HG02840 (cell line): Measurements from ENCODE around the gene CASZ1.

Experiments
- ATAC-seq: cut with Tn5 transposase; IDR thresholded peaks from one replicate; pipeline ENCODE4 v1.9.1; 2021; ENCODE audit warnings: mild to moderate bottlenecking, moderate library complexity, moderate number of reproducible peaks; ENCODE audit not compliant: unreplicated experiment, low FRiP score

Gene CASZ1

DNA sequence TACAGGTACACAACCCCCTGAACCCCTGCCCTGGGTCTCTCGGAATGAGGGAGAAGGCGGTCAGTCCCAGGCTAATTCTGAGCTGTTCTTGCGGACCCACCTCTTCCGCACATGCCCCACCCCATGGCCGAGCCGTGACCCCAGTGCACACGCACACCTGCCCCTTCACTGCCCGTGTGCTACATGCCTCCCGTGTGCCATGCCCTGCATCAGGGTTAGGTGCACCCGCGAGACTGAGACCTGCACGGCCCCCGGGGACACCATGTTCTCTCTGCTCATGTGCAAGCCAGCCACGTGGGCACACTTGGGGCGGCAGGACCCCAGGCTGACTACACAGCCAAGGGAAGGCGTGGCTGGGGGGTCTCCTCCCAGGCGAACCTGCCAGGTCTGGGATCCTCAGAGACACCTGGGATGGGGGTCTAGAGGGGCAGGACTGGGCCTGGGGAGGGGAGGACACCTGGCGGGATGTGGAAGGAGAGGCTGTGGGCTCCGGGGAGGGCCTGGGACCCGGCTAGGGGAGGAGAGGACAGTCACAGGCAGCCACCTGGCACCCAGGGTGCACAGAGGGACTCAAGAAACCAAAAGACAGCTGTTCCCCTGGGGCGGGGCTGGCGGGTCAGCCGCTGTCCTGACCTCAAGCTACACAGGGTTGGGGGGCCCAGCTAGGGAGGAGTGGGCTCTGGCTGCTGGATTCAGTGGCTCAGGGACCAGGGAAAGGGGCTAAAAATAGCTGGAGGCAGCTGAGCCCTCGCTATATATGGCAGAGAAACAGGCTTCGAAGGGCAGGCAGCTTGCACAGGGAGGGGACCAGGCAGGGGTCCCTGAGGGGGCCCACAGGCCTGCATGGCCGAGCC is 133.4 kb downstream of the CASZ1 start:
- no peak for ATAC-seq

DNA sequence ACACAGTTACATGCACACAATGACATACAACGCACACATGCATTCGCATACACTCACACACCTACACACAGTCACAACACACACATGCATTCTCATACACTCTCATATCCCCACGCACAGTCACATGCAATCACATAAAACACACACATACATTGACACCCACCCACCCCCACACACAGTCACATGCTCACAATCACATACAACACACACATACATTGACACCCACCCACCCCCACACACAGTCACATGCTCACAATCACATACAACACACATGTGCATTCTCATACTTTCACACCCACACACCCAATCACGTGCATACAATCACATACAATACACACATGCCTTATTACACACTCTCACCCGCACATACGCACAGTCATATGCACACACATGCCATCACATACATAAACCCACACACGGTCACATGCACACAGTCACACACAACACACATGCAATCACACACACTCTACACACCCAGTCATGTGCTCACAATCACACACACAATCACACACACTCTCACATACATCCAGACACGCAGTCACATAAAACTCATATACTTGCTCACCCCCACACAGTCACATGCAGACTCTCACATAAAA is 134.3 kb downstream of the CASZ1 start:
- ATAC-seq, result no peak

DNA sequence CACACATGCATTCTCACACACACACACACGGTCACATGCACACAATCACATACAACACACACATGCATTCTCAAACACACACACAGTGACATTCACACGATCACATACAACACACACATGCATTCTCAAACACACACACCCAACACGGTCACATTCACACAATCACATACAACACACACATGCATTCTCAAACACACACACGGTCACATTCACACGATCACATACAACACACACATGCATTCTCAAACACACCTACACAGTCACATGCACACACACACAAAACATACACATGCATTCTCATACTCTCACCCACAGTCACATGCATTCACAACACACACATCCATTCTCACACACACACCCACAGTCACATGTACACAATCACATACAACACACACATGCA is 135.0 kb downstream of the CASZ1 start:
- ATAC-seq, result no peak

DNA sequence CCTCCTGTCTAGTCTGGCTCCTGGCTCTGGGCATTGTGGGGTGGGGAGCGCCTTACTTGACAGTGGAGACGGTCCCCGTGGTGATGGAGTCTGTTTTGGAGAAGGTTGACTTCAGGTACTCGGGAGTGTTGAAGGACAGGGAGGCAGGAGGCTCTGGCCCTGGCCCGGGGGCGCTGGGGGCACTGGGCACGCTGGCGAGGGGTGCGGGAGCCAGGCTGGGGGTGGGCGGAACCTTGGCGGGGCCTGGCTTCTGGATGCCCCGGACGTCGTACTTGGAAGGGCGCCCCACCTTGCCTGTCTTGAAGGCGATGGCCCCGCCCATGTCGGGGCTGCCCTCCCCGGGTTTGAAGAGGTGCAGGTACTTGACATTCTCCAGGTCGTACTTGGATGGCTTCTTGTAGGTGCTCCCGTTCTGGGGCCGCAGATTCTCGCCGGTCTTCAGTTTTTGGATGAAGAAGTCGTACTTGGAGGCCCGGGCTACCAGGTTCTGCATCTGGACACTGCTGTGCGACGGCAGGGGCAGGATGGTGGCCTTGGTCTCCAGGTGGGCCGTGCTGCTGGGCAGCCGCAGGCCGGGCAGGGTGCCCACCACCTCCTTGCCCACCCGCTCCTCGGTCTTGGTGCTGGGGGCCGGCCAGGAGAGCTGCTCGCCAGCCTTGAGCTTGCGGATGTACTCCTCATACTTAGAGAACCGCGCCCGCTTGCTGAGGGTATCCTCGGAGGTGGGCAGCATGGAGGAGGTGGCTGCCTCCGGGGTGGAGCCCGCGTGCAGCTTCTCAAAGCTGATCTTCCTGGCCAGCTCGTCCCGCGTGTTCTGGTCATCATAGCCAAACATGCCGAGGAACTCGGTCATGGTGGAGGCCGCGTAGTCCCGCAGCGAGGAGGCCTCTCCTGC is 136.6 kb downstream of the CASZ1 start:
- no peak for ATAC-seq

DNA sequence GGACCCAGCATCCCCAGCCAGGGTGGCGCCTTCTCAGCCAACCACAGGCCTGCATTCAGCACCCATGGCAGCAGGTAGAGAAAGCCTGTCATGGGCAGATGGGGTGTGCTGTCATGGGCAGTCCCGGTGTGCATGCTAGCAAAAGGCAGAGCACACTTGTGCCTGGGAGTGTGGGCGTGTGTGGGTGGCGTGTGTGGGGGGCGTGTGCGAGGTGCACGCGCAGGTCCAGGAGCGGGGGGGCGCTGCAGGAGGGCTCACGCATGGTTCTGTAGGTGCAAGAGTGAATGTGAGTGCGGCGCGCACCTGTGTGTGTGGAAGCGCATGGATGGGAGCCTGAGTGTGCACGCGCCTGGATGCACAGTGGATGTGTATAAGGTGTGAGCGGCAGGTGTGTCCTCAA is 137.2 kb downstream of the CASZ1 start:
- ATAC-seq, result no peak

DNA sequence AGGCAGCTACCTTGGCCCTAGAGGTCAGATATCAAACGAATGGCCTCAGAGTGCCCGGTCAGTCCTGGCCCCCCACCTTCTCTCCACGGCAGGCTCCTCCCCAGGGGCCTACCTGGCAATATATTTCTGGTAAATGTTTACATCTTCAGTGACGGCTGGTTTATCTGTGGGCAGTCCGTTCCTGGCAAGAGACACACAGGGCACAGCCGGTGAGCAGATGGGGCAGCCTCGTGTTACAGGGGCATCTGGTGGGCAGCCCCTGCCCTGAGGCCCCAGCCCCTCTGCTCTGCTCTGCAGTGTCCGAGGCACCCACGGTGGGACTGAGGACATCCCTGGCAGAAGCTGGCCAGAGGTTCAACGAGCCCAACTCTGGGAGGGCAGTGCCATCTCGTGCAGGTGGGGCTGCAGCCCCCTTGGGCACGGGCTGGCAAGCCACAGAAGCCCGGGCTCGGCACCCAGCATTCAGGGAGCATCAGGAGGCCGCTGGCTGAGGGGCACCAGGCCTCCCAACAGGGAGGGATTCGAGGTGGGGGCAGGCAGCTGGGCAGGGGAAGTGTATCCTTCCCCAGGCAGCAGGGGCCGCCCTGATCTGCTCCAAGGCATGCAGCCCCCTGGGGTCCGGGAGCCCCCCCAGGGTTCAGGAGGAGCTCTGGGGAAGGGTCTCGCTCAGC is 137.9 kb downstream of the CASZ1 start:
- ATAC-seq, result no peak

DNA sequence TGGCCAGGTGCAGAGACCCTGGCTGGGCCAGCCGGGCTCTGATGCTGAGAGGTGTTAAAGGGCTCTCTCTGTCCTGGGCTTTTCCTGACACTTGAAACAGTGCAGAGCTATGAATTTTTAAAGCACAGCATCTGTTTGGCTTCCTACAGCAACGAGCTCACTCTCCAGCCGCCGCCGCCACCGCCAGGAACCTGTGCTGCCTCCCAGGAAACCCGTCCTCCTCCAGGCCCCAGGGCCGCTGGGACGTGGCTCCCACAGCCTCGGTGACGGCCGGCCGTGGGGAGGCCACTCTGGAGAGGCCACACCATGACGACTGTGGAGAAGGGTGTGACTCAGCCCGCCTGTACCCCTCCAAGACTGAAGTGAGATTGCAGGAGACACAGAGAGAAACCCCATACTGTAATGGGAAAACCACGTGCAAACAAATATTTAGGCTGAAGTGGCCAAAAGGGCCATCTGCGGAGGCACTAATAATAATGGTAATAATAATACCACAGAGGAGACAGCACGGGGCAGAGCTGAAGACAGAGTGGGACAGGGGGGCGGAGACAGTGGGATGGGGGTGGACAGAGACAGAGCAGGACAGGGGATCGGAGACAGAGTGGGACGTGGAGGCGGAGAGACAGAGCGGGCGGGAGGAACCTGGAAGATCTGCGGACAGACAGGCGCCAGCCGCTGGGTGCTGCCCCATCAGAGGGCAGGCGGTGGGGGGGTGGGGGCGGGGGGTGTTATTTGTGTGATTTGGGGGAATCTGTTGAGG is 139.2 kb downstream of the CASZ1 start:
- ATAC-seq, result no peak

DNA sequence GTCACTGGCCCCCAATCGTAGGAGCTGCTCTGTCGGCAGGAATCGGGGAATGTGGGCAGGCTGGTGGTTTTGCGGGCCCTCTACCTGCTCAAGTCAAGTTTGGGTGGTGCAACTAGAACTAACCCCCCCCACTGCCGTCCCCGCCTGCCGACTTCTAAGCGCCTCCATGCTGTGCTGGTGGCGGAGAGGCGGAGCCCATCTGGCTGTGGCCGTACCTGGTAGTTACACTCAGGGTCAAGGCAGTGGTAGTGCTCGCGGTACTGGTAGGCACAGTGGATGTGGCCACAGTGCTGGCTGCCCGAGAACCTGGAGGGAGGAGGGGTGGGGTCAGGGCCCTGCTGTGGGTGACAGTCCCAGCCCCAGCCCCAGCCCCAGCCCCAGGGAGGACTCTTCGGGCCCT is 140.0 kb downstream of the CASZ1 start:
- ATAC-seq, result no peak

DNA sequence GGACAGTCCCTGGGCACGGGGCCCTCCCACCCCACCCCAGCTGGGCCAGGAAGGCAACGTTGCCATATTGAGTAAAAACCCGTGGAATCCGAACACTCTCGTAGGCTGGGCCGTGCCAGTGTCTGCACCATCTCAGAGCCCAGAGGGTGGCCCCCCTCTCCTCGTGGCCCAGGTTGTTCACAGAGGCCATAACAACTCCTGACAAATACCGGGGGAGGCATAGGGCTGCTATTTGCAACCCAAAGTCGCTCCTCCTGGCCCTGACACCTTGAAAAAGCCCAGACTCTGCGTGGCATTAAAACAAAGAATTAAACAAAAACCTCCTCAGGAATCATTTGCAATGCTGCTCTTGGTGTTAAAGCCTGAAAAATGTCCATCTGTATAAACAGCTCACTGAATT is 141.4 kb downstream of the CASZ1 start:
- no peak for ATAC-seq

DNA sequence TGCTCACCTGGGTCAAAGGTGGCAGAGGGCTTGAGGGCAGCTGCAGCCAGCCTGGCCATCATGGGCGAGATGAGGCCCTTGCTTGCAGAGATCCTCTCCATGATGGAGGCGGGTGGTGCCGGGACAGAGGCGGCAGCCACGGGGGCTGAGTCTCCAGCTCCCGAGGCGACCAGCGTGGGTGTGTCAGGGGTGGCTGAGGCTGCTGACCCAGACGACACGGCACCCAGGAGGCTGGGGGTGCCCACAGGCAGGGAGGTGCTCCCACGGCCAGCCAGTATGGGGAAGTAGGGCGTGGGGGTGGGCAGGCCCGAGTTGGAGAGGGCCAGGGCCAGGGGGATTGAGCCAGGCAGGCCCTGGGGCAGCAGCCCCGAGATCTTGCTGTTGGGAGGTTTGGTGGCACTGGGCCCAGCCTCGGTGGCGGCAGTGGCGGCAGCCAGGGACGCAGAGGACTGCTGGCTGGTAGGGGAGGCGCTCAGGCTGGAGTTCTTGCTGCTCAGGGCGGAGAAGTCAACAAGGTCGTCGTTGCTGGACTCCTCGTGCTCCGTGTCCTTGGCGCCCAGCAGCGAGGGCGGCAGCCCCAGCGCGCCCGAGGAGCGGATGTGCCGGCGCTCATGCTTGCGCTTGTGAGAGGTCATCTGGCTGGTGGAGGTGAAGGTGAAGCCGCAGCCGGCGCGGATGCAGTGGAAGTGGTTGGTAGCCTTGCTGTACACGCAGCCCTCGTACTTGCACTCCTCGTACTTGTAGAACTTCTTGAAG is 142.9 kb downstream of the CASZ1 start:
- no peak for ATAC-seq

DNA sequence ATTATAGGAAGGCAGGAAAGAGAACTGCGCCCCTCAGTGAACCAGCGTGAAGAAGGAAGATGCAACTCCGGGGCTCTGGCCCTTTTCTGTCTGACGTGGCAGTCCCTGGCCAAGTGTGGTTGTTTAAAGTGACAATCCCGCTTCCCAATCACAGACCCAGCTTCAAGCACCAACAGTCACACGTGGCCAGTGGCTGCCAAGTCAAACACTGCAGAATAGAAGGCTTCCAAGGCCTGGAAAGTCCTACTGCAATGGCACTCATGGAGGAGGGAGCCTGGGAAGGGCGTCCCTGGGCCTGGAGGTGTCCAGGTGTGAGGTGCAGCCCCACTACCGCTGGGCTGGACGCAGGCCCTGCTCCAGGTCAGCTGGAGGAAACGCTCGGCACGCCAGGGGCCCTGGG is 143.8 kb downstream of the CASZ1 start:
- ATAC-seq, result no peak

DNA sequence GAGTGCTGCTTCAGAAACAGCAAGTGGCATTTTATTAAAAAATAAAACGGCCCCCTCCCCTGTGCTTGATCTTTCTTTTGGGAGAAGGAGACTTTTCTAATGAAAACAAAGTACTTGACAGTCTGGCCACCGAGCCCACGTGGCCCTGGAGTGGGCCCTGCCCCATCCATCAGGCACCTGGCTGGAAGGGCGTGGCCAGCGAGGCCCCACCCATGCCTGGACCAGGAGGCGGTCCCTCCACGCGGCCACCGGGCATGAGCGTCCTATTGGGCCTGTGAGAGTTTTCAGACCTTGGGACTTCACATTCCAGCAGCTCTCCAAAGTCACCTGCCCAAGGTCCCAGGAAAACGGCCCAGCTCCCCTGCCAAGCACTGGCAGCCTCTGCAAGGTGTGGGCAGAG is 144.7 kb downstream of the CASZ1 start:
- no peak for ATAC-seq

DNA sequence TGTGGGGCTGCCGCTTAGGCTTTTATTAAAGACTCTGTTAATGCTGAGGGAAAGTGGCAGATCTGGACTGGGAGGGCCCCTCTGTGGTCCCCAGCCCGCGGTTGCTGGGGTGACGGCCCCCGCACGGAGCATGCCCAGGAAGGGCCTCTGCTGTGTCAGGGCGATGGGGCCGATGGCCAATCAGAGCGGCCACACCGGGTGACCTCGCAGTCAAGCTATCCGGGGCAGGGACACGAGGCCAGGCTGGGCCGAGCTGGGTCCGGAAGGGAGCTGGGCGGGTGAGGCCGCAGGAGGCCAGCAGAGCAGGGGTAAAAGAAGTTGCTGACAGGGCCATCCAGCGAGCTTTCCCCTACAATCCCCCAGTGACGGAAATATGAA is 145.1 kb downstream of the CASZ1 start:
- ATAC-seq, result no peak

DNA sequence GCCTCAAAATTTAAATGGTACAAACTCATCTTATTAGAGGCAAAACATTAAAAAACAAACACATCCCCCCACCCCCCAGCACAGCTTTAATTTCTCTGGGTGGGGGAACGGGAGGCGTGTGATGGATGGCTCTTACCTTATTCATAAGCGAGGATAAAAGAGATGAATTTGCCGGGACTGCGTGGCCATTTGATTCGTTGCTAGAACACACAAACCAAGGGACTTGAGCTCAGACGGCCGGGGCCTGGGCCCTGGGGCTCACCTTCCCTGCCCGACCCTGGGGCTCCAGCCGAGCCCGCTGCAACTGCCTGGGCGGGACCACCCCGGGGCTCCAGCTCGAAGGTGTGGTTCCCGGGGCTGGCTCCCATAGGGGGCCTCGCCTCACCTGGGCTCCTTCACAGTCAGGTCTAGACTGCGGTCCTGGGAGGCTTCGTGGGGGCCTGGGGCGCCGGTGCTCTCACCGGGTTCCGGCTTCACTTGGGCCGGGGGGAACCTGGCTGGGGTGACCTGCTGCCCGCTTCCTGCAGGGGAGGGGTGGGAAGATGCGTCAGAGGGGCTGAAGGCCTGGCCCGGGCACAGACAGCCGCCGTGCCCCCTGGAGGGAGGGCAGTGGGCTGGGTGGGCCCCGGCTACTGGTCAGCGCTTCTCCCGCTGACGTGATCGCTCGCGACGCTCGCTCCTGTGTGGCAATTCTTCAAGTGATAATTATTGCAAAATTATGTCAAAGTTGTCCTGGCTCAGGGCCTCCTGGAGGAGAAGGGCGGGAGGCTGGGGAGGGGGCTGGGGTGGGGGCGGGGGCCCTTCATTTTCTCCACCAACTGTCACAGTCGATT is 145.7 kb downstream of the CASZ1 start:
- ATAC-seq, result no peak

DNA sequence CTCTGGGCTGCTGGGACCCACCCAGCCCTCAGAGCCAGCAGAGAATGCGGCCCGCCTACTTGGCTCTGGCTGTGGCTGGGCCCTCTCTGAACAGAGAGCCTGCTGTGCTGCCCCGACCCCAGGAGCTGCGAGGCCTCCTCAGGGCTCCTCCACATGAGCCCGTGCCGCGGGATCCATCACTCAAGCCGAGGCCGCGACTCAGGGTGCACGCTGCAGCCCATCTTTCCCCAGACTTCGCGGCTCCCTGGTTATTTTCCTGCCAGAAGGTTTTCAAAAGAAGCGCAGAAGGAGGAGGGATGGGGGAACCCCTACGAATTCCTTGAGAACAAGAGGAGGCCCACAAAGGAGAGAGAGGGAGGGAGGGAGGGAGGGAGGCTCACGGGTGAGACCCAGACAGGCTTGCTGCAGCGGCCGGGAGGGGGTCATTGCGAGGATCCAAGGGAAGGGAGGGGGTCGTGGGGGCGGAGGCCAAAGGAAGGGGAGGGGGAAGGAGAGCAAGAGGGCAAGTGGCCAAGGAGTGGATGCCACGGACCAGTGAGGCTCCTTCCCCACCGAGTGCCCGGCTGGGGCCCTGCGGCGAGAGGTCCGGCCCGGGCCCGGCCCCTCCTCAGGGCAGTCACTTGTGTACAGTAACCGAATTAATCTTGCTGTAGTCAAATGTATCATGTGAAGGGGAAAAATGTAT is 146.8 kb downstream of the CASZ1 start:
- ATAC-seq, result no peak

DNA sequence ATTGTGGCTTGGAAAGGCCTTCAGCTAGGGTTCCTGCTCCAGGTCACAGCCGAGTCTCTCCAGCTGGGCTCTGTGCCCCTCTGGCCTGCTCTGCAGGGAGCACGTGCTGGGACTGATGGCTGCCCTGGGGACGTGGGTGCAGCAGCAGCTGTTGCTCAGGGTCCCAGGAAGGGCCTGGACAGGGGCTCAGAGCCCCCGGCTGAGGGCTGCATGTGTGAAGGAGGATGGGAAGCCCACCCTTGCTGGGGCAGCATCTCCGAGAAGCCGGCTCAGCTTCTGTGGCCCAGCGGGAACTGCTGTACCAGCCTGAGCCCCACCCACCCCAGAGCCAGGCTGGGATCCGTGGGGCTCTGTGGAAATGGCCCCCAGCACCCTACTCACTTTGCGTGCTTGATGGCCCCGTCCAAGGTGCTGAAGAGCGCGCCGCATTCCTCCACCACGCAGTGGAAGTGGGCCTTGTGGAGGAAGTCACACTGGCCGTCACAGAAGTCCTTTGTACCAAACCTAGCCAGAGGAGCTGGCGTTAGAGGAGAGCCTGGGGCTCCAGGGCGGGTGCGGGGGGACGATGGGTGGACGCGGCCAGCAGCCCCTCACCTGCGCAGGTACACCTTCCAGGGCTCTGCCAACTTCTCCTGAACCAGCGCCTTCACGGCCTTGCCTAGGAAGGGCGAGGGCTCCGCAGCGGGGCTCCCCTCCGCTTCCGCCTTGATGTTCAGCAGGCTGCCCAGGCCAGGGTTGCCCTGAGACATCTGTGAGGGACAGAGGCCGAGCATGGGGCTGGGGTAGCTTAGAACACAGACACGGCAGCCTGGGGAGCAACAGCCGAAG is 147.5 kb downstream of the CASZ1 start:
- no peak for ATAC-seq
